Osteocyte (in vitro differentiated cells): ENCODE results near the gene INTS3. TPM values are rescaled to one million over a fixed set of nuclear protein-coding genes. Genes with fewer than 3 reads are reported as not detected.

Source experiments
- DNase-seq: peaks from one replicate; pipeline ENCODE4 v3.0.0; 2021; ENCODE audit warnings: mixed read lengths; ENCODE audit not compliant: unreplicated experiment; ENCODE audit errors: extremely low spot score
- H3K27ac Mint-ChIP-seq: one replicate; pipeline ENCODE4 v1.8.0; 2021; ENCODE audit warnings: mild to moderate bottlenecking, mixed read lengths; ENCODE audit not compliant: unreplicated experiment
- H3K27me3 Mint-ChIP-seq: one replicate; pipeline ENCODE4 v1.8.0; 2021; ENCODE audit warnings: mixed read lengths; ENCODE audit not compliant: unreplicated experiment
- H3K36me3 Mint-ChIP-seq: one replicate; pipeline ENCODE4 v1.8.0; 2021; ENCODE audit warnings: mixed read lengths; ENCODE audit not compliant: unreplicated experiment
- H3K4me1 Mint-ChIP-seq: one replicate; pipeline ENCODE4 v1.8.0; 2021; ENCODE audit warnings: mixed read lengths; ENCODE audit not compliant: unreplicated experiment
- H3K4me3 Mint-ChIP-seq: one replicate; pipeline ENCODE4 v1.8.0; 2021; ENCODE audit warnings: mild to moderate bottlenecking, moderate library complexity, mixed read lengths; ENCODE audit not compliant: unreplicated experiment
- H3K9me3 Mint-ChIP-seq: one replicate; pipeline ENCODE4 v1.8.0; 2021; ENCODE audit warnings: mixed read lengths; ENCODE audit not compliant: unreplicated experiment
- long read RNA-seq: library from polyadenylated mRNA; unstranded; transcript quantifications from one replicate; pipeline ENCODE4 v2.0.0, GENCODE V29; 2021
- total RNA-seq: library from RNA; stranded (reverse); gene quantifications from 2 replicates; pipeline ENCODE4 v1.2.1, GENCODE V29; 2021
- TF ChIP-seq, protein P1 (sequence below): fragments of 200-600 bp; sonication (generic); IDR thresholded peaks from 2 replicates; pipeline ENCODE4 v1.5.0; 2021; ENCODE audit warnings: antibody characterized with exemption, mild to moderate bottlenecking, moderate library complexity

Gene INTS3, protein sequence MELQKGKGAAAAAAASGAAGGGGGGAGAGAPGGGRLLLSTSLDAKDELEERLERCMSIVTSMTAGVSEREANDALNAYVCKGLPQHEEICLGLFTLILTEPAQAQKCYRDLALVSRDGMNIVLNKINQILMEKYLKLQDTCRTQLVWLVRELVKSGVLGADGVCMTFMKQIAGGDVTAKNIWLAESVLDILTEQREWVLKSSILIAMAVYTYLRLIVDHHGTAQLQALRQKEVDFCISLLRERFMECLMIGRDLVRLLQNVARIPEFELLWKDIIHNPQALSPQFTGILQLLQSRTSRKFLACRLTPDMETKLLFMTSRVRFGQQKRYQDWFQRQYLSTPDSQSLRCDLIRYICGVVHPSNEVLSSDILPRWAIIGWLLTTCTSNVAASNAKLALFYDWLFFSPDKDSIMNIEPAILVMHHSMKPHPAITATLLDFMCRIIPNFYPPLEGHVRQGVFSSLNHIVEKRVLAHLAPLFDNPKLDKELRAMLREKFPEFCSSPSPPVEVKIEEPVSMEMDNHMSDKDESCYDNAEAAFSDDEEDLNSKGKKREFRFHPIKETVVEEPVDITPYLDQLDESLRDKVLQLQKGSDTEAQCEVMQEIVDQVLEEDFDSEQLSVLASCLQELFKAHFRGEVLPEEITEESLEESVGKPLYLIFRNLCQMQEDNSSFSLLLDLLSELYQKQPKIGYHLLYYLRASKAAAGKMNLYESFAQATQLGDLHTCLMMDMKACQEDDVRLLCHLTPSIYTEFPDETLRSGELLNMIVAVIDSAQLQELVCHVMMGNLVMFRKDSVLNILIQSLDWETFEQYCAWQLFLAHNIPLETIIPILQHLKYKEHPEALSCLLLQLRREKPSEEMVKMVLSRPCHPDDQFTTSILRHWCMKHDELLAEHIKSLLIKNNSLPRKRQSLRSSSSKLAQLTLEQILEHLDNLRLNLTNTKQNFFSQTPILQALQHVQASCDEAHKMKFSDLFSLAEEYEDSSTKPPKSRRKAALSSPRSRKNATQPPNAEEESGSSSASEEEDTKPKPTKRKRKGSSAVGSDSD
- 62.7 and 65.9 TPM in 2 replicates for total RNA-seq
- long read RNA-seq, full-length matches to known transcripts: 4 of 19 reads
- long read RNA-seq, partial matches to known transcripts: 11 of 19 reads
- long read RNA-seq, other reads (novel, unspliced or antisense): 4 of 19 reads

DNA sequence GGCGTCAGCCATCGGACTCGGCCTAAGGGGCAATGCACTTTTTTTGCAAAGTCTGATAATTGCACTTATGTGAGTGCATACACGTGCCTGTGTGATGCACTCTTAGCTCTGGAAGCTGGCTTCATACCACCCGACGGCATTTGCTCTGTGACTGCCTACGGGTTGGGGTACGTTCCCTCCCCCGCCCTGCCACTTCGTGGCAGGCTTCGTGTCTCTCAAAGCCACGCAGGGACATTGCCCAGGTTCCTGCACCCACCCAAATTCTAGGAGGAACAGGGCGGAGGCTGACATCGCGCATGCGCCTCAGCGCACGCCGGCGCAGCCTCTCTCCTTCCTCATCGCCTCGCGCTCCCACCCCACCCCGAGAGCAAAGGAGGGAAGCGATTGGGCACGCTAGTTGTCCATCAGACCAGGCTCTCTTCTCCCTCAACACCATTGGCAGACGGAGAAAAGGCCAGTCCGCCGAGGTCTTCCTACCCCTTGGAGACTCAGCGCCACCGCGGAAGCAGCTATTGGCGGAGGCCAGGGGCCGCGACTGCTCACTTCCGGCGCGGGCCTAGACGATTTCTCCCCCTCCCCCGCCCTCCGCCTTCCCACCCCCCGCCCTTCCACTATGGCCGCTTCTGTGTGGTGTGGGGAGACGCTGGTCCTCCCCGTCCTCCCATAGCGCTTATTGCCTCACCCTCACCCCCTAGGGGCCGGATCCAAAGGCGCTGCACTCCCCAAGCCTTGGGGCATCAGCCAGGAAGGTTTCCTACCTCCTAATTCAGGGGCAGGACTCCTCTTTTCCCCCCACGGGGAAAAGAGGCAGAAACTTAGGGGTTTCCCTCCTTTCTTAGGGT is at the start of gene INTS3:
INTS3 (plus strand) TSS at position 588 of the 842 bp plus-strand sequence. CDS start 585 bp downstream, outside the sequence.
- H3K4me3 Mint-ChIP-seq: peak within 1 kb of the TSS; percentile 96
- H3K9me3 Mint-ChIP-seq: no peaks in the 10 kb centered on the region
- H3K27me3 Mint-ChIP-seq: no peaks in the 10 kb centered on the region
- TF ChIP-seq, protein P1, sequence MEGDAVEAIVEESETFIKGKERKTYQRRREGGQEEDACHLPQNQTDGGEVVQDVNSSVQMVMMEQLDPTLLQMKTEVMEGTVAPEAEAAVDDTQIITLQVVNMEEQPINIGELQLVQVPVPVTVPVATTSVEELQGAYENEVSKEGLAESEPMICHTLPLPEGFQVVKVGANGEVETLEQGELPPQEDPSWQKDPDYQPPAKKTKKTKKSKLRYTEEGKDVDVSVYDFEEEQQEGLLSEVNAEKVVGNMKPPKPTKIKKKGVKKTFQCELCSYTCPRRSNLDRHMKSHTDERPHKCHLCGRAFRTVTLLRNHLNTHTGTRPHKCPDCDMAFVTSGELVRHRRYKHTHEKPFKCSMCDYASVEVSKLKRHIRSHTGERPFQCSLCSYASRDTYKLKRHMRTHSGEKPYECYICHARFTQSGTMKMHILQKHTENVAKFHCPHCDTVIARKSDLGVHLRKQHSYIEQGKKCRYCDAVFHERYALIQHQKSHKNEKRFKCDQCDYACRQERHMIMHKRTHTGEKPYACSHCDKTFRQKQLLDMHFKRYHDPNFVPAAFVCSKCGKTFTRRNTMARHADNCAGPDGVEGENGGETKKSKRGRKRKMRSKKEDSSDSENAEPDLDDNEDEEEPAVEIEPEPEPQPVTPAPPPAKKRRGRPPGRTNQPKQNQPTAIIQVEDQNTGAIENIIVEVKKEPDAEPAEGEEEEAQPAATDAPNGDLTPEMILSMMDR: no peak
- peaks cover 29% of the 10 kb centered on the region for H3K4me1 Mint-ChIP-seq
- peak; percentile 100 for DNase-seq
- no peaks in the 10 kb centered on the region for H3K36me3 Mint-ChIP-seq
- H3K27ac Mint-ChIP-seq: peak within 1 kb of the TSS; percentile 92

DNA sequence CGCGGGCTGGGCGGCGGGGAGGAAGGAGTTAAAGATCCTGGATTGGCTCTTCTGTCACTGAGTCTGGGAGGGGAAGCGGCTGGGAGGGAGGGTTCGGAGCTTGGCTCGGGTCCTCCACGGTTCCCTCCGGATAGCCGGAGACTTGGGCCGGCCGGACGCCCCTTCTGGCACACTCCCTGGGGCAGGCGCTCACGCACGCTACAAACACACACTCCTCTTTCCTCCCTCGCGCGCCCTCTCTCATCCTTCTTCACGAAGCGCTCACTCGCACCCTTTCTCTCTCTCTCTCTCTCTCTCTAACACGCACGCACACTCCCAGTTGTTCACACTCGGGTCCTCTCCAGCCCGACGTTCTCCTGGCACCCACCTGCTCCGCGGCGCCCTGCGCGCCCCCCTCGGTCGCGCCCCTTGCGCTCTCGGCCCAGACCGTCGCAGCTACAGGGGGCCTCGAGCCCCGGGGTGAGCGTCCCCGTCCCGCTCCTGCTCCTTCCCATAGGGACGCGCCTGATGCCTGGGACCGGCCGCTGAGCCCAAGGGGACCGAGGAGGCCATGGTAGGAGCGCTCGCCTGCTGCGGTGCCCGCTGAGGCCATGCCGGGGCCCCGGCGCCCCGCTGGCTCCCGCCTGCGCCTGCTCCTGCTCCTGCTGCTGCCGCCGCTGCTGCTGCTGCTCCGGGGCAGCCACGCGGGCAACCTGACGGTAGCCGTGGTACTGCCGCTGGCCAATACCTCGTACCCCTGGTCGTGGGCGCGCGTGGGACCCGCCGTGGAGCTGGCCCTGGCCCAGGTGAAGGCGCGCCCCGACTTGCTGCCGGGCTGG is 49.1 kb upstream of the INTS3 start, which contains the start of gene NPR1:
NPR1 (plus strand) TSS at position 170 of the 818 bp plus-strand sequence; CDS start at position 591, 421 bp downstream.
- peaks cover 48% of the 10 kb centered on the region for H3K27me3 Mint-ChIP-seq
- TF ChIP-seq, protein P1: no peak
- no peak within 1 kb of the TSS for H3K27ac Mint-ChIP-seq
- H3K36me3 Mint-ChIP-seq: no peaks in the 10 kb centered on the region
- DNase-seq: no peak
- H3K4me1 Mint-ChIP-seq: peaks cover 19% of the 10 kb centered on the region
- H3K9me3 Mint-ChIP-seq: no peaks in the 10 kb centered on the region
- H3K4me3 Mint-ChIP-seq: peak within 1 kb of the TSS; percentile 72

DNA sequence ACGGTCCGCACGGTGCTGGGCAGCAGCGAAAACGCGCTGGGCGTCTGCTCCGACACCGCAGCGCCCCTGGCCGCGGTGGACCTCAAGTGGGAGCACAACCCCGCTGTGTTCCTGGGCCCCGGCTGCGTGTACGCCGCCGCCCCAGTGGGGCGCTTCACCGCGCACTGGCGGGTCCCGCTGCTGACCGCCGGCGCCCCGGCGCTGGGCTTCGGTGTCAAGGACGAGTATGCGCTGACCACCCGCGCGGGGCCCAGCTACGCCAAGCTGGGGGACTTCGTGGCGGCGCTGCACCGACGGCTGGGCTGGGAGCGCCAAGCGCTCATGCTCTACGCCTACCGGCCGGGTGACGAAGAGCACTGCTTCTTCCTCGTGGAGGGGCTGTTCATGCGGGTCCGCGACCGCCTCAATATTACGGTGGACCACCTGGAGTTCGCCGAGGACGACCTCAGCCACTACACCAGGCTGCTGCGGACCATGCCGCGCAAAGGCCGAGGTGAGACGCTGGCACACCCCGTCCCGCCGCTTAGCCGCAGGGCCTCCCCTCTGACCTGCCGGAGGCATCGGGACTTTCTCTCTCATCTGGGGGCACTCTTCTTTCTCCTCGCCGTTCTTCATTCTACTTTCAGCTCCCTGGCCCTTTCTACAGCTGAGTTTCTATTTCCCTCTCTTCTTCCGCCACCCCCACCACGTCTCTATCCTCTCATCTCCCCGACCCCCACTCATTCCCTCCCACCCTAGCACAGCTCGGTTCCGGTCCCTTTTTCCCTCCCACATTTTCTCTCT is 48.3 kb upstream of the INTS3 start:
- no peaks in the 10 kb centered on the region for H3K9me3 Mint-ChIP-seq
- TF ChIP-seq, protein P1: peak; percentile 15
- peak overlapping the region; percentile 69 for H3K4me3 Mint-ChIP-seq
- no peak for DNase-seq
- no peak overlapping the region for H3K27ac Mint-ChIP-seq
- peaks cover 50% of the 10 kb centered on the region for H3K27me3 Mint-ChIP-seq
- H3K4me1 Mint-ChIP-seq: peaks cover 19% of the 10 kb centered on the region
- H3K36me3 Mint-ChIP-seq: no peaks in the 10 kb centered on the region

DNA sequence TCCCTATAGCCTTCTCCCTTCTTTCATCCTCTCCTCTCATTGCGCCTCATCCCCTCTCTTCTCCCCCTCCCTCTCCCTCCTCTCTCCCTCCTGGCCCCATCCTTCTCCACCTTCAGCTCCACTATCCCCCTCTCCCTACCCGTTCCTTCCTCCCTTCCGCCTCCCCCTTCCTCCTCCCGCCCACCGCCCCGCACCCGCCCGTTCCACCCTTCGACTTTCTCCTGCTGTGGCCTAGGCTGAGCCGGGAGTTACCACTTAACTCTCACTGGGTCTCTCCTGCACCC is 47.8 kb upstream of the INTS3 start:
- DNase-seq: no peak
- H3K27me3 Mint-ChIP-seq: peaks cover 50% of the 10 kb centered on the region

More for the DNA sequence above, 47.8 kb upstream of the INTS3 start:
- no peaks in the 10 kb centered on the region for H3K36me3 Mint-ChIP-seq
- TF ChIP-seq, protein P1: no peak
- no peaks in the 10 kb centered on the region for H3K9me3 Mint-ChIP-seq
- H3K4me3 Mint-ChIP-seq: peak overlapping the region; percentile 69
- H3K4me1 Mint-ChIP-seq: peaks cover 19% of the 10 kb centered on the region
- no peak overlapping the region for H3K27ac Mint-ChIP-seq
